D721Med (cell line): Measurements from ENCODE around the gene TNFRSF21.
"Not testable (repeated sequence)": the region's sequence is repeated elsewhere in the genome, so short reads cannot be mapped to it uniquely, and the experiment has no call there.

Experiments
- DNase-seq: peaks from one replicate; pipeline ENCODE4 v3.0.0; 2011; ENCODE audit warnings: low spot score; ENCODE audit not compliant: insufficient read length
- FAIRE-seq: peaks from 2 replicates; lab custom pipeline; 2011; peaks lifted over from hg19 to GRCh38; lab: Jason Lieb, UNC
- CTCF ChIP-seq: IDR thresholded peaks from 2 replicates; pipeline ENCODE4 v1.5.1; 2012; ENCODE audit warnings: mild to moderate bottlenecking, control low read depth; ENCODE audit not compliant: insufficient read depth; ENCODE audit errors: missing control alignments

Gene TNFRSF21

GRCh38 chr6:47276377-47276776 is 33.3 kb downstream of the TNFRSF21 start:
- no peak for DNase-seq

GRCh38 chr6:47275640-47276039 is 34.1 kb downstream of the TNFRSF21 start:
- no peak for TF ChIP-seq CTCF
- no peak for FAIRE-seq
- no peak for DNase-seq

More at GRCh38 chr6:47276377-47276776, 33.3 kb downstream of the TNFRSF21 start:
- FAIRE-seq: no peak
- TF ChIP-seq CTCF: no peak

- not testable (repeated sequence) for DNase-seq, FAIRE-seq
These were observed 34.6 kb downstream of the TNFRSF21 start for GRCh38 chr6:47275132-47275531.

- DNase-seq (no peak), FAIRE-seq (no peak)
- TF ChIP-seq CTCF: no peak
These were observed 41.0 kb downstream of the TNFRSF21 start for GRCh38 chr6:47268572-47269187.

- no peak for TF ChIP-seq CTCF
- no peak for DNase-seq
- no peak for FAIRE-seq
These were observed 42.4 kb downstream of the TNFRSF21 start for GRCh38 chr6:47267301-47267700.

- DNase-seq (no peak), FAIRE-seq (no peak)
- TF ChIP-seq CTCF: no peak
These were observed 43.7 kb downstream of the TNFRSF21 start for GRCh38 chr6:47265971-47266370.

- DNase-seq (no peak), FAIRE-seq (no peak)
- TF ChIP-seq CTCF: no peak
These were observed 44.9 kb downstream of the TNFRSF21 start for GRCh38 chr6:47264775-47265184.
